Bronchial epithelial cell (primary cell): ENCODE data around the gene RASGRF2. TPM values are rescaled to one million over a fixed set of nuclear protein-coding genes. Genes with fewer than 3 reads are reported as not detected.
A peak's percentile ranks its signal among the peaks of the same experiment; 100 is the strongest.

Experiments used
- DNase-seq: peaks from one replicate; pipeline ENCODE4 v3.0.0-alpha.2; 2010; ENCODE audit warnings: low read depth
- FAIRE-seq: peaks from 2 replicates; lab custom pipeline; 2011; peaks lifted over from hg19 to GRCh38; lab: Jason Lieb, UNC
- H3K27me3 ChIP-seq: 2 replicates; pipeline ENCODE4 v1.5.1; 2011; ENCODE audit warnings: low read length; ENCODE audit not compliant: control insufficient read depth, insufficient read depth
- H3K36me3 ChIP-seq: 2 replicates; pipeline ENCODE4 v1.5.1; 2011; ENCODE audit warnings: low read length; ENCODE audit not compliant: control insufficient read depth, insufficient read depth
- H3K4me3 ChIP-seq: 2 replicates; pipeline ENCODE4 v1.5.1; 2011; ENCODE audit warnings: mild to moderate bottlenecking, low read depth, low read length, control low read depth
- CTCF ChIP-seq: IDR thresholded peaks from 2 replicates; pipeline ENCODE4 v1.5.1; 2011; ENCODE audit warnings: mild to moderate bottlenecking, moderate library complexity, low read length, control low read depth, inconsistent platforms; ENCODE audit not compliant: insufficient read depth, severe bottlenecking
- total RNA-seq: library from RNA; depleted of rRNA; stranded (reverse); fragments of >200 nt; gene quantifications from 2 replicates; pipeline ENCODE4 v1.2.1, GENCODE V29; 2014

RASGRF2 gene
- total RNA-seq, 1 donor from 2014 or later, result 0.53 TPM

GRCh38 chr5:80964491-80964890 lies 4.3 kb downstream of the RASGRF2 start:
- no peak for DNase-seq
- no peaks in the 10 kb centered on the region for H3K36me3 ChIP-seq
- H3K27me3 ChIP-seq, result peaks cover 6% of the 10 kb centered on the region
- TF ChIP-seq CTCF, result no peak
- no peak overlapping the region for H3K4me3 ChIP-seq
- FAIRE-seq, result no peak

DNA sequence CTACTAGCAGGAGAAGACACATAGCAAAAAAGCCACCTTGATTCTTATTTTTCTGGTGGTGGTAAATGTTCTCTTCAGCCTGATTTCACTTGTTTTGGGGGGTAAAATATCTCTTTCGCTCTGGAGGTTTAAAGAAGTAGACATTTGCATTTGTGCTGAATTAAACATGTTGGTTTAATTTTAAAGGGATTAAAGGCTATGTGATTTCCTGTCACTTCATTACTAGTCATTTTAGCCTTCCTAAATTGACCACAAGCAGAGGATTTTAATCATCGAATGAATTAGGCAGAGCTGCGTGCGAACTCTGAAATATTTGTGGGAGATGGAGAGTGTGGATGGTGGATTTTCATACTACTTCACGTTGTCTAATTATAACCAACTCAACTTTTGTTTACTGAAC lies 4.8 kb downstream of the RASGRF2 start:
- no peak for TF ChIP-seq CTCF
- H3K27me3 ChIP-seq, result peaks cover 3% of the 10 kb centered on the region
- no peak overlapping the region for H3K4me3 ChIP-seq
- H3K36me3 ChIP-seq, result no peaks in the 10 kb centered on the region
- FAIRE-seq (no peak), DNase-seq (no peak)

GRCh38 chr5:80967500-80968181 lies 7.5 kb downstream of the RASGRF2 start:
- Histone ChIP-seq H3K4me3 (no peak overlapping the region), H3K27me3 (no peaks in the 10 kb centered on the region), H3K36me3 (no peaks in the 10 kb centered on the region)
- TF ChIP-seq CTCF, result no peak
- DNase-seq, result peak; percentile 92
- peak; percentile 52 for FAIRE-seq

DNA sequence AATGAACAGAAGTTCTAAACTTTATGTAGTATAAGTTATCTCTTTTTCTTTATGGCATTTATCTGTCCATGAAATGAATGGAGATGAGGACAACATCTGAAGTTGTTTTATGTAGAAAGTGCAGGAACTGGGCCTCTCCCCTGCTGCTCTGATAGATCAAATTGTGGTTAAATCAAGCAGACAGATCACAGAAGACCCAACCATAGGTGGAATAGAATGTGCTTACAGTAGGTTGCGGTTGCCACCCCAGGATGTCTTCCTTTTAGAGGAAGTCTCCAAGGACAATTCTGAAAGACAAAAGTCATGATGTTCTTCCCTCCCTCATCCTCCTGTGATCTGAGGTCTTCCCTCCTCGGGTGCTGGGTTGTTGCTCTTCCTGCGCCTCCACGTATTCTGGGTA lies 12.9 kb downstream of the RASGRF2 start:
- H3K27me3 ChIP-seq, result no peaks in the 10 kb centered on the region
- no peaks in the 10 kb centered on the region for H3K36me3 ChIP-seq
- no peak for DNase-seq
- no peak for TF ChIP-seq CTCF
- no peak overlapping the region for H3K4me3 ChIP-seq
- peak; percentile 89 for FAIRE-seq

DNA sequence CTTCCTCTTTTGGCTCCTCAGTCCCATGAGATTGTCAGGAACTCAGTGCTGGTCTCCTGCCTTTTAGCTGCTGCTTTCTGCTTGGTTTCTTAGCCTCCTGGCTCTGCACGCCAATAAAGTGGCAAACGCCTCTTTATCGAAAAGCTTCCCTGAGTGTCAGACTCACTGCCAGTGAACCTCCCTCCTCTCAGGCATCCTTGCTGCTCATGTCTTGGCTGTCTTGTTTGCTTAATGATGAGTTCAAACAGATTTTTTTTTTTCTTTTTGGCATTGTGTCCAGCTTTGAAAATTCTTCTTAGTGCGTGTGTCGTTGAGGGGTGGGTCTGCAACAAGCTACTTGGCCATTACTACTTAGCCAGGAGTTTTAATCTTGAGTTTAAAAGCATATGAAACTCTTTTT lies 14.9 kb downstream of the RASGRF2 start:
- no peak for TF ChIP-seq CTCF
- H3K27me3 ChIP-seq, result no peaks in the 10 kb centered on the region
- FAIRE-seq (no peak), DNase-seq (no peak)
- H3K4me3 ChIP-seq, result no peak overlapping the region
- no peaks in the 10 kb centered on the region for H3K36me3 ChIP-seq

- DNase-seq (no peak), FAIRE-seq (no peak)
These were observed 16.8 kb downstream of the RASGRF2 start for GRCh38 chr5:80976985-80977384.

More at GRCh38 chr5:80976985-80977384, 16.8 kb downstream of the RASGRF2 start:
- no peaks in the 10 kb centered on the region for H3K27me3 ChIP-seq
- no peak overlapping the region for H3K4me3 ChIP-seq
- no peak for TF ChIP-seq CTCF
- no peaks in the 10 kb centered on the region for H3K36me3 ChIP-seq
